WERI-Rb-1 (cell line): Measurements from ENCODE around the gene KDM6B.

Experiments
- DNase-seq: peaks from one replicate; pipeline ENCODE4 v3.0.0-alpha.2; 2020
- H3K27ac ChIP-seq: fragments of 250-450 bp; sonication (Bioruptor Pico); 2 replicates; pipeline ENCODE4 v1.5.1; 2020; ENCODE audit warnings: mild to moderate bottlenecking, moderate library complexity
- H3K27me3 ChIP-seq: fragments of 250-450 bp; sonication (Bioruptor Pico); 2 replicates; pipeline ENCODE4 v1.5.1; 2021; ENCODE audit warnings: mild to moderate bottlenecking, low read depth, moderate library complexity; ENCODE audit not compliant: insufficient read depth, severe bottlenecking
- H3K36me3 ChIP-seq: fragments of 250-450 bp; sonication (Bioruptor Pico); 2 replicates; pipeline ENCODE4 v1.5.1; 2020; ENCODE audit warnings: mild to moderate bottlenecking, moderate library complexity
- H3K4me3 ChIP-seq: 2 replicates; pipeline ENCODE4 v1.5.1; 2011; ENCODE audit warnings: low read depth, mild to moderate bottlenecking, control low read depth, low read length
- H3K9me3 ChIP-seq: fragments of 250-450 bp; sonication (Bioruptor Pico); 2 replicates; pipeline ENCODE4 v1.5.1; 2021; ENCODE audit warnings: mild to moderate bottlenecking, moderate library complexity; ENCODE audit not compliant: severe bottlenecking
- CTCF ChIP-seq: IDR thresholded peaks from 2 replicates; pipeline ENCODE4 v1.5.1; 2011; ENCODE audit warnings: low read depth, mild to moderate bottlenecking, control low read depth, inconsistent platforms, low read length

KDM6B gene

DNA sequence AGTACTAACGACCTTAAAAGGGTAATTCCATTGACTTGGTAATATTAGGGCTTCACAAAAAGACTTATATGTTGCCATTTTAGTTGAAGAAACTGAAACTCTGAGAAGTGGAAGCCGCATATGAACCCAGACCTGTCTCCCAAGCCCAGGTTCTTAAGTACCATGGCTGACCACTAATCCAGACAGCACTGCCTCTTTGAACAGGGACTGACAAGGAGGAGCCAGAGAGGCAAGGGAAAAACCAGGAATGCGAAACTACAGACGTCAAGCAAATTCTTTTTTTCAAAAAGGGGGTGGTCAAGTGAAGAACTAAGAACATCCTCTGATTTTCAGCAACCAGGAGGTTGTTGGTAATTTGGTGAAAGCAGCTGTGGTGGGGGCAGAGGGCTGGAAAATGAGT is 39.0 kb downstream of the KDM6B start:
- H3K9me3 ChIP-seq = no peaks in the 10 kb centered on the region
- DNase-seq = no peak
- no peak for TF ChIP-seq CTCF
- H3K27ac ChIP-seq = no peak overlapping the region
- no peaks in the 10 kb centered on the region for H3K27me3 ChIP-seq
- no peak overlapping the region for H3K4me3 ChIP-seq
- H3K36me3 ChIP-seq = peaks cover 40% of the 10 kb centered on the region

DNA sequence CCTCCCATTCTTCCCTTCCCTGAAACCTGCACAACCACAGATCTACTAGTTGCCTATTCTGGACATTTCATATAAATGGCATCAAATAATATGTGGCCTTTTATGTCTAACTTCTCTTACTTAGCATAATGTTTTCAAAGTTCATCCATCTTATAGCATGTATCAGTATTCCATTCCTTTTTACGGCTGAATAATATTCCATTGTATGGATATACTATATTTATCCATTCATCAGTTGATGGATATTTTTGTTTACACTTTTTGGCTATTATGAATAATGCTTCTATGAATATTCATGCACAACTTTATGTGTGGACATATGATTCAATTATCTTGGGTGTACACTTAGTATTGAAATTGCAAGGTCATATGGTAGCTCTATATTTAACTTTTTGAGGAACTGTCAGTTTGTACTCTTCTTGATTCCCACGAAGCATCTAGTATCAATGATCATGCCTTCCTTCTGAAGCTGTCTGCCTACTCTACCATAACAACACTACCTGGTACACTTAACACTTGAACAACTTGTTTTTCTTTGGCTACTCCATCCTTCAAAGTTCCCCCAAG is 41.9 kb downstream of the KDM6B start:
- TF ChIP-seq CTCF = no peak
- Histone ChIP-seq H3K4me3 (no peak overlapping the region), H3K36me3 (peaks cover 54% of the 10 kb centered on the region), H3K27ac (no peak overlapping the region), H3K9me3 (no peaks in the 10 kb centered on the region), H3K27me3 (no peaks in the 10 kb centered on the region)
- DNase-seq = no peak

GRCh38 chr17:7878234-7878633 is 44.2 kb downstream of the KDM6B start:
- no peaks in the 10 kb centered on the region for H3K9me3 ChIP-seq
- no peak overlapping the region for H3K4me3 ChIP-seq
- no peaks in the 10 kb centered on the region for H3K27me3 ChIP-seq
- no peak for TF ChIP-seq CTCF
- peaks cover 41% of the 10 kb centered on the region for H3K36me3 ChIP-seq
- H3K27ac ChIP-seq = no peak overlapping the region
- no peak for DNase-seq

- Histone ChIP-seq H3K27ac (no peak overlapping the region), H3K9me3 (no peaks in the 10 kb centered on the region), H3K27me3 (no peaks in the 10 kb centered on the region), H3K4me3 (no peak overlapping the region), H3K36me3 (peaks cover 37% of the 10 kb centered on the region)
- DNase-seq = no peak
- TF ChIP-seq CTCF = no peak
These were observed 46.3 kb downstream of the KDM6B start for GRCh38 chr17:7880076-7880868.

- Histone ChIP-seq H3K4me3 (no peak overlapping the region), H3K9me3 (no peaks in the 10 kb centered on the region), H3K36me3 (peaks cover 30% of the 10 kb centered on the region), H3K27ac (no peak overlapping the region), H3K27me3 (no peaks in the 10 kb centered on the region)
- no peak for DNase-seq
- no peak for TF ChIP-seq CTCF
These were observed 47.4 kb downstream of the KDM6B start for GRCh38 chr17:7881276-7882054.
